GM23248 (cell line): ENCODE data around the gene KDM5A.
"Not testable (repeated sequence)": the region's sequence is repeated elsewhere in the genome, so short reads cannot be mapped to it uniquely, and the experiment has no call there.

Experiments
- EZH2 ChIP-seq: fragments of 200-600 bp; sonication (generic); IDR thresholded peaks from 2 replicates; pipeline ENCODE4 v1.6.1; 2018; ENCODE audit warnings: antibody characterized with exemption, mild to moderate bottlenecking; ENCODE audit not compliant: insufficient read depth, poor library complexity, severe bottlenecking
- EZH2phosphoT487 ChIP-seq: fragments of 200-600 bp; sonication (generic); IDR thresholded peaks from 2 replicates; pipeline ENCODE4 v1.6.1; 2018; ENCODE audit warnings: antibody characterized with exemption, moderate library complexity, mild to moderate bottlenecking, low read depth; ENCODE audit not compliant: insufficient read depth

DNA sequence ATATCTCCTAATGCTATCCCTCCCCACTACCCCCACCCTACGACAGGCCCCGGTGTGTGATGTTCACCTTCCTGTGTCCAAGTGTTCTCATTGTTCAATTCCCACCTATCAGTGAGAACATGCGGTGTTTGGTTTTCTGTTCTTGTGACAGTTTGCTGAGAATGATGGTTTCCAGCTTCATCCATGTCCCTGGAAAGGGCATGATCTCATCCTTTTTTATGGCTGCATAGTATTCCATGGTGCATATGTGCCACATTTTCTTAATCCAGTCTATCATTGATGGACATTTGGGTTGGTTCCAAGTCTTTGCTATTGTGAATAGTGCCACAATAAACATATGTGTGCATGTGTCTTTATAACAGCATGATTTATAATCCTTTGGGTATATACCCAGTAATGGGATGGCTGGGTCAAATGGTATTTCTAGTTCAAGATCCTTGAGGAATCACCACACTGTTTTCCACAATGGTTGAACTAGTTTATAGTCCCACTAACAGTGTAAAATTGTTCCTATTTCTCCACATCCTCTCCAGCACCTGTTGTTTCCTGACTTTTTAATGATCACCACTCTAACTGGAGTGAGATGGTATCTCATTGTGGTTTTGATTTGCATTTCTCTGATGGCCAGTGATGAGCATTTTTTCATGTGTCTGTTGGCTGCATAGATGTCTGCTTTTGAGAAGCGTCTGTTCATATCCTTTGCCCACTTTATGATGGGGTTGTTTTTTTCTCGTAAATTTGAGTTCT, 18.2 kb downstream of the KDM5A start:
- not testable (repeated sequence) for TF ChIP-seq EZH2, EZH2phosphoT487
